ENCODE measurements around the gene ARHGAP24. TPM values are rescaled to one million over a fixed set of nuclear protein-coding genes. Genes with fewer than 3 reads are reported as not detected.

The ARHGAP24 gene
- total RNA-seq, 1 experiment from 2014 or later: 17.4 TPM

- DNase-seq (ENCODE audit: low read depth, low spot score) (no peak), ATAC-seq (no peak)
- in situ Hi-C loops (cut with HindIII; ENCODE audit: low pct_unique_long_range_greater_than_20kb, low sequenced_read_pairs): no loop called here
- H3K27ac ChIP-seq (ENCODE audit: low read length): no peak overlapping the region
- no peaks in the 10 kb centered on the region for H3K9me3 ChIP-seq (ENCODE audit: control insufficient read depth, insufficient read depth, low read depth, low read length)
- intact Hi-C loops (cut with micrococcal nuclease; ENCODE audit: unreplicated experiment): no loop called here
- H3K4me3 ChIP-seq (ENCODE audit: low read depth in 2 of 2, low read length in 2 of 2): no peak overlapping the region
- no peaks in the 10 kb centered on the region for H3K27me3 ChIP-seq (ENCODE audit: control insufficient read depth, insufficient read depth, low read length)
- H3K36me3 ChIP-seq (ENCODE audit: control insufficient read depth, insufficient read depth, low read length): no peaks in the 10 kb centered on the region; the same call in 1 of the 2 replicates
- ChIA-PET POLR2A (no interaction called here), CTCF (no interaction called here)
- TF ChIP-seq REST (IDR thresholded peaks at IDR 0.05; ENCODE audit: insufficient read depth in 1 of 2, low read depth in 2 of 2, low read length in 1 of 2) (no peak), SIN3A (IDR thresholded peaks at IDR 0.05; ENCODE audit: borderline replicate concordance, insufficient read depth, low read depth, low read length) (no peak)
- no peaks in the 10 kb centered on the region for H3K4me1 ChIP-seq (ENCODE audit: control insufficient read depth, insufficient read depth, low read length)
- no TSS peak for BruUV-seq (replicated peaks)
These were observed 113.0 kb downstream of the ARHGAP24 start for GRCh38 chr4:85587952-85588351.

- Histone ChIP-seq H3K9me3 (ENCODE audit: control insufficient read depth, insufficient read depth, low read depth, low read length) (no peaks in the 10 kb centered on the region), H3K27me3 (ENCODE audit: control insufficient read depth, insufficient read depth, low read length) (no peaks in the 10 kb centered on the region), H3K27ac (ENCODE audit: low read length) (no peak overlapping the region), H3K36me3 (ENCODE audit: control insufficient read depth, insufficient read depth, low read length) (no peaks in the 10 kb centered on the region; the same call in 1 of the 2 replicates), H3K4me3 (ENCODE audit: low read depth in 2 of 2, low read length in 2 of 2) (no peak overlapping the region), H3K4me1 (ENCODE audit: control insufficient read depth, insufficient read depth, low read length) (no peaks in the 10 kb centered on the region)
- TF ChIP-seq REST (IDR thresholded peaks at IDR 0.05; ENCODE audit: insufficient read depth in 1 of 2, low read depth in 2 of 2, low read length in 1 of 2): no peak
- in situ Hi-C loops (cut with HindIII; ENCODE audit: low pct_unique_long_range_greater_than_20kb, low sequenced_read_pairs) (no loop called here), intact Hi-C loops (cut with micrococcal nuclease; ENCODE audit: unreplicated experiment) (no loop called here)
- DNase-seq (ENCODE audit: low read depth, low spot score) (peak; percentile 51), ATAC-seq (no peak)
- ChIA-PET CTCF (no interaction called here), POLR2A (no interaction called here)
- no TSS peak for BruUV-seq (replicated peaks)
These were observed 116.6 kb downstream of the ARHGAP24 start for GRCh38 chr4:85591406-85592098.

GRCh38 chr4:85595098-85595775 is 120.3 kb downstream of the ARHGAP24 start:
- no peak overlapping the region for H3K4me3 ChIP-seq (ENCODE audit: low read depth in 2 of 2, low read length in 2 of 2)
- no TSS peak for BruUV-seq (replicated peaks)
- no peak overlapping the region for H3K27ac ChIP-seq (ENCODE audit: low read length)
- H3K9me3 ChIP-seq (ENCODE audit: control insufficient read depth, insufficient read depth, low read depth, low read length): no peaks in the 10 kb centered on the region
- ChIA-PET CTCF (no interaction called here), POLR2A (no interaction called here)
- no peaks in the 10 kb centered on the region; the same call in 1 of the 2 replicates for H3K36me3 ChIP-seq (ENCODE audit: control insufficient read depth, insufficient read depth, low read length)
- ATAC-seq (no peak), DNase-seq (ENCODE audit: low read depth, low spot score) (no peak)
- in situ Hi-C loops (cut with HindIII; ENCODE audit: low pct_unique_long_range_greater_than_20kb, low sequenced_read_pairs) (no loop called here), intact Hi-C loops (cut with micrococcal nuclease; ENCODE audit: unreplicated experiment) (no loop called here)
- H3K27me3 ChIP-seq (ENCODE audit: control insufficient read depth, insufficient read depth, low read length): no peaks in the 10 kb centered on the region
- TF ChIP-seq SIN3A (IDR thresholded peaks at IDR 0.05; ENCODE audit: borderline replicate concordance, insufficient read depth, low read depth, low read length): no peak
- TF ChIP-seq TCF7L2 (IDR thresholded peaks at IDR 0.05; ENCODE audit: low read depth, low read length): no peak
- TF ChIP-seq CTCF (IDR thresholded peaks at IDR 0.05): no peak
- TF ChIP-seq POLR2AphosphoS5 (IDR thresholded peaks at IDR 0.05; ENCODE audit: low read depth, low read length): no peak
- TF ChIP-seq REST (IDR thresholded peaks at IDR 0.05; ENCODE audit: insufficient read depth in 1 of 2, low read depth in 2 of 2, low read length in 1 of 2): no peak
- H3K4me1 ChIP-seq (ENCODE audit: control insufficient read depth, insufficient read depth, low read length): no peaks in the 10 kb centered on the region
